Measurements from ENCODE around the gene WDPCP.
"Not testable (repeated sequence)": the region's sequence is repeated elsewhere in the genome, so short reads cannot be mapped to it uniquely, and the experiment has no call there.

The WDPCP gene

DNA sequence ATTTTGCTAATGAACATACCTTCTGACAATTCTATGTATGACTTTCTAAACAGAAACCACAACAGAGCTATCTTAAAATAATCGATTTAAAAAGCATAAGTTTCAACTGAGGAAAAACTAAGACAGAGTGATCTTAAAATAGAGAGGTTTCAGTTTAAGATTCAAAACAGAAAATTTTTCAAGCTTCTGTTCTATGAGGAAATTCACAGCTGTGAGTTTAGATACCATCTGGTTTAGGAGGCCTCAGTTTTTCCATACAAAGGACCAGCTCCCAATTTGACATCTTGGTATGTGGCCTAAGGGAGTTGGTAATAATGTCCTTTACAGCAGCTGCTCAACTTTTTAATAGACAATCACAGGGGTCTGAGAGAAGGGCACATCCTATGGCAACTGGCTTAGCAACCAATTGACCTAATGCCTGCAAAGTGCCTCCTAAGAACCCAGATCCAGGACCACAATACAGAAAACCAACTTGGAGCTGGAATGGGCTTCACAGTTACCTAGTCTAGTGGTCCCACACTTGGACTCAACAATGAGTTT lies 40.2 kb upstream of the WDPCP start:
- no peaks in the 10 kb centered on the region for H4K20me1 ChIP-seq (ENCODE audit: control insufficient read depth, insufficient read depth, low read depth, low read length)
- no peaks in the 10 kb centered on the region for H3K9me3 ChIP-seq (ENCODE audit: control insufficient read depth, insufficient read depth, low read length)
- no peaks in the 10 kb centered on the region for H3K79me2 ChIP-seq (ENCODE audit: control insufficient read depth, low read length)
- no peaks in the 10 kb centered on the region for H3K27me3 ChIP-seq (ENCODE audit: control insufficient read depth, low read length)
- no peaks in the 10 kb centered on the region for H3F3A ChIP-seq (ENCODE audit: control insufficient read depth, insufficient read depth)
- H3K36me3 ChIP-seq (ENCODE audit: control insufficient read depth, low read length), result no peaks in the 10 kb centered on the region
- no peak overlapping the region for H3K4me3 ChIP-seq (ENCODE audit: low read length)
- TF ChIP-seq, protein P1, sequence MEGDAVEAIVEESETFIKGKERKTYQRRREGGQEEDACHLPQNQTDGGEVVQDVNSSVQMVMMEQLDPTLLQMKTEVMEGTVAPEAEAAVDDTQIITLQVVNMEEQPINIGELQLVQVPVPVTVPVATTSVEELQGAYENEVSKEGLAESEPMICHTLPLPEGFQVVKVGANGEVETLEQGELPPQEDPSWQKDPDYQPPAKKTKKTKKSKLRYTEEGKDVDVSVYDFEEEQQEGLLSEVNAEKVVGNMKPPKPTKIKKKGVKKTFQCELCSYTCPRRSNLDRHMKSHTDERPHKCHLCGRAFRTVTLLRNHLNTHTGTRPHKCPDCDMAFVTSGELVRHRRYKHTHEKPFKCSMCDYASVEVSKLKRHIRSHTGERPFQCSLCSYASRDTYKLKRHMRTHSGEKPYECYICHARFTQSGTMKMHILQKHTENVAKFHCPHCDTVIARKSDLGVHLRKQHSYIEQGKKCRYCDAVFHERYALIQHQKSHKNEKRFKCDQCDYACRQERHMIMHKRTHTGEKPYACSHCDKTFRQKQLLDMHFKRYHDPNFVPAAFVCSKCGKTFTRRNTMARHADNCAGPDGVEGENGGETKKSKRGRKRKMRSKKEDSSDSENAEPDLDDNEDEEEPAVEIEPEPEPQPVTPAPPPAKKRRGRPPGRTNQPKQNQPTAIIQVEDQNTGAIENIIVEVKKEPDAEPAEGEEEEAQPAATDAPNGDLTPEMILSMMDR (IDR thresholded peaks at IDR 0.05; ENCODE audit: low read depth, low read length, poor library complexity, severe bottlenecking), result no peak
- no peak for TF ChIP-seq EZH2phosphoT487 (IDR thresholded peaks at IDR 0.05; ENCODE audit: borderline replicate concordance, low read length)
- no peak overlapping the region for H3K27ac ChIP-seq (ENCODE audit: low read depth, low read length)
- H3K4me1 ChIP-seq (ENCODE audit: control insufficient read depth, low read length), result peaks cover 7% of the 10 kb centered on the region
- H3K4me2 ChIP-seq (ENCODE audit: low read length), result no peak overlapping the region
- no peaks in the 10 kb centered on the region for H3K9me2 ChIP-seq (replicated peaks; ENCODE audit: control insufficient read depth, low read length)

DNA sequence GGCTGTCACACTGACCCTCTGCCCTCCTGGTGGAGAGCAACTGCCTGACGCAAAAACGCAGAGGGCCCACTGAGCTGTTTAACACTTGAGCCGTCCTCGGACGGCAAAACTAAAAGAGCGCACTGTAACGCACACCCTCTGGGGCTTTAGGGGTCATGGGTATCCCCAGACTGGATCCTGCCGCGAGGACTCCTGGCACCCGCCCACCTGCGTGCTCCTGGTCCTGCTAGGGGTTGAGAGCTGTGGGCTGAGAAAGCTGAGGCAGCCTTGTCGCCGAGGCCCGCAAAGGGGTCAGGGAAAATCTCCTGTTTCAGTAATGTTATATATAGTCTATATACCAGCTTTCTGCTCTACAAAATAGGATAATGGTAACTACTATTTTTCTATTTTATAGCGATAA lies 39.6 kb upstream of the WDPCP start:
- H3K9me2 ChIP-seq (replicated peaks; ENCODE audit: control insufficient read depth, low read length), result no peaks in the 10 kb centered on the region
- H3K4me2 ChIP-seq (ENCODE audit: low read length), result no peak overlapping the region
- no peak overlapping the region for H3K27ac ChIP-seq (ENCODE audit: low read depth, low read length)
- no peaks in the 10 kb centered on the region for H3K36me3 ChIP-seq (ENCODE audit: control insufficient read depth, low read length)
- H3K9me3 ChIP-seq (ENCODE audit: control insufficient read depth, insufficient read depth, low read length), result no peaks in the 10 kb centered on the region
- no peaks in the 10 kb centered on the region for H3F3A ChIP-seq (ENCODE audit: control insufficient read depth, insufficient read depth)
- no peaks in the 10 kb centered on the region for H3K79me2 ChIP-seq (ENCODE audit: control insufficient read depth, low read length)
- TF ChIP-seq, protein P1 (IDR thresholded peaks at IDR 0.05; ENCODE audit: low read depth, low read length, poor library complexity, severe bottlenecking), result no peak
- TF ChIP-seq EZH2phosphoT487 (IDR thresholded peaks at IDR 0.05; ENCODE audit: borderline replicate concordance, low read length), result no peak
- no peak overlapping the region for H3K4me3 ChIP-seq (ENCODE audit: low read length)
- no peaks in the 10 kb centered on the region for H3K27me3 ChIP-seq (ENCODE audit: control insufficient read depth, low read length)
- H4K20me1 ChIP-seq (ENCODE audit: control insufficient read depth, insufficient read depth, low read depth, low read length), result no peaks in the 10 kb centered on the region
- peaks cover 10% of the 10 kb centered on the region for H3K4me1 ChIP-seq (ENCODE audit: control insufficient read depth, low read length)

DNA sequence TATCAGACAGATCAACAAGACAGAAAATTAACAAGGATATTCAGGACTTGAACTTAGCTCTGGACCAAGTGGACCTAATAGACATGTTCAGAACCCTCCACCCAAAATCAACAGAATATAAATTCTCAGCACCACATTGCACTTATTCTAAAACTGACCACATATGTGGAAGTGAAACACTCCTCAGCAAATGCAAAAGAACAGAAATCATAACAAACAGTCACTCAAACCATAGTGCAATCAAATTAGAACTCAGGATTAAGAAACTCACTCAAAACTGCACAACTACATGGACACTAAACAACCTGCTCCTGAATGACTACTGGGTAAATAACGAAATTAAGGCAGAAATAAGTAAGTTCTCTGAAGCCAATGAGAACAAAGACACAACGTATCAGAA lies 35.5 kb upstream of the WDPCP start:
- H3K36me3 ChIP-seq (ENCODE audit: control insufficient read depth, low read length); H3K4me2 ChIP-seq (ENCODE audit: low read length); H3K9me2 ChIP-seq (replicated peaks; ENCODE audit: control insufficient read depth, low read length); H3K4me1 ChIP-seq (ENCODE audit: control insufficient read depth, low read length); H3K9me3 ChIP-seq (ENCODE audit: control insufficient read depth, insufficient read depth, low read length); H3K79me2 ChIP-seq (ENCODE audit: control insufficient read depth, low read length); H3F3A ChIP-seq (ENCODE audit: control insufficient read depth, insufficient read depth); H3K27me3 ChIP-seq (ENCODE audit: control insufficient read depth, low read length); H3K4me3 ChIP-seq (ENCODE audit: low read length); H4K20me1 ChIP-seq (ENCODE audit: control insufficient read depth, insufficient read depth, low read depth, low read length); H3K27ac ChIP-seq (ENCODE audit: low read depth, low read length): not testable (repeated sequence)

DNA sequence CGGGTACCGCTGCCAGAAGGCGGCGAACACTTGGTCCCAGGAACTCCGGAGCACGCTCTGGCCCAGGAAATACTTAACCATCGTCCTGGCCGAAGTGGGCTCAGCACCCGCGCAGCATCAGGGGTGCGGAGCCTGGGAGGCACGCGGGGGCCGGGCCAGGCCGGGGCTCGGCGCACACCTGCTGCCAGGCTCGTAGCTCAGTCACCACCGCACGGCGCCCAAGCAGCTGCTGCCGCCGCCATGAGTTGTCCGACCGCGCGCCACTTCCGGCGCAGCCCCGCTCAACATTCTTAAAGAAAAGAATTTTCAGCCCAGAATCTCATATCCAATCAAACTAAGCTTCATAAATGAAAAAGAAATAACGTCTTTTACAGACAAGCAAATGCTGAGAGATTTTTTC lies 34.5 kb upstream of the WDPCP start:
- Histone ChIP-seq H3K27ac (ENCODE audit: low read depth, low read length) (no peak overlapping the region), H3K9me3 (ENCODE audit: control insufficient read depth, insufficient read depth, low read length) (no peaks in the 10 kb centered on the region), H3K4me1 (ENCODE audit: control insufficient read depth, low read length) (peaks cover 10% of the 10 kb centered on the region), H3K9me2 (replicated peaks; ENCODE audit: control insufficient read depth, low read length) (no peaks in the 10 kb centered on the region), H3K36me3 (ENCODE audit: control insufficient read depth, low read length) (no peaks in the 10 kb centered on the region), H3K4me2 (ENCODE audit: low read length) (no peak overlapping the region), H3F3A (ENCODE audit: control insufficient read depth, insufficient read depth) (no peaks in the 10 kb centered on the region), H4K20me1 (ENCODE audit: control insufficient read depth, insufficient read depth, low read depth, low read length) (no peaks in the 10 kb centered on the region), H3K27me3 (ENCODE audit: control insufficient read depth, low read length) (no peaks in the 10 kb centered on the region), H3K4me3 (ENCODE audit: low read length) (no peak overlapping the region), H3K79me2 (ENCODE audit: control insufficient read depth, low read length) (no peaks in the 10 kb centered on the region)
- no peak for TF ChIP-seq EZH2phosphoT487 (IDR thresholded peaks at IDR 0.05; ENCODE audit: borderline replicate concordance, low read length)
- TF ChIP-seq, protein P1 (IDR thresholded peaks at IDR 0.05; ENCODE audit: low read depth, low read length, poor library complexity, severe bottlenecking), result no peak
